Trophoblast cell (in vitro differentiated cells and primary cell): ENCODE data around the gene FADS3.

Source experiments
- DNase-seq, 2 donors: peaks; one replicate each; pipeline ENCODE4 v3.0.0-alpha.2; 2016
- H2AFZ ChIP-seq: 2 replicates; pipeline ENCODE4 v1.6.1; 2013; ENCODE audit warnings: low read length, moderate library complexity, mild to moderate bottlenecking; ENCODE audit not compliant: insufficient read depth, poor library complexity
- H2AK5ac ChIP-seq: 2 replicates; pipeline ENCODE4 v1.6.1; 2013; ENCODE audit warnings: mild to moderate bottlenecking, low read length
- H2BK120ac ChIP-seq: 2 replicates; pipeline ENCODE4 v1.6.1; 2013; ENCODE audit warnings: low read length, mild to moderate bottlenecking, moderate library complexity; ENCODE audit not compliant: insufficient read depth, poor library complexity
- H2BK12ac ChIP-seq: 2 replicates; pipeline ENCODE4 v1.6.1; 2013; ENCODE audit warnings: mild to moderate bottlenecking, low read length, moderate library complexity
- H2BK5ac ChIP-seq: 2 replicates; pipeline ENCODE4 v1.6.1; 2013; ENCODE audit warnings: low read length, low read depth, moderate library complexity, mild to moderate bottlenecking; ENCODE audit not compliant: poor library complexity
- H3K14ac ChIP-seq: 2 replicates; pipeline ENCODE4 v1.6.1; 2013; ENCODE audit warnings: mild to moderate bottlenecking, low read length
- H3K18ac ChIP-seq: 2 replicates; pipeline ENCODE4 v1.6.1; 2013; ENCODE audit warnings: mild to moderate bottlenecking, low read length
- H3K23ac ChIP-seq: 2 replicates; pipeline ENCODE4 v1.6.1; 2013; ENCODE audit warnings: low read length
- H3K27ac ChIP-seq: 2 replicates; pipeline ENCODE4 v1.5.1; 2013; ENCODE audit warnings: low read depth, mild to moderate bottlenecking, inconsistent platforms, low read length, moderate library complexity
- H3K27me3 ChIP-seq: 2 replicates; pipeline ENCODE4 v1.6.1; 2013; ENCODE audit warnings: inconsistent platforms, mild to moderate bottlenecking, low read length, moderate library complexity; ENCODE audit not compliant: insufficient read depth
- H3K36me3 ChIP-seq, 2 experiments: 1 replicate in 1 of 2; 2 replicates in 1 of 2; pipeline ENCODE4 v1.6.1; 2013; ENCODE audit warnings: low read length in 2 of 2, mild to moderate bottlenecking in 2 of 2, moderate library complexity in 1 of 2; ENCODE audit not compliant: insufficient read depth in 2 of 2, control insufficient read depth in 1 of 2
- H3K4ac ChIP-seq: 2 replicates; pipeline ENCODE4 v1.6.1; 2013; ENCODE audit warnings: low read depth, mild to moderate bottlenecking, low read length, moderate library complexity
- H3K4me1 ChIP-seq, 2 experiments: 1 replicate in 1 of 2; 2 replicates in 1 of 2; pipeline ENCODE4 v1.6.1; 2013; ENCODE audit warnings: low read length in 2 of 2, mild to moderate bottlenecking in 2 of 2, moderate library complexity in 1 of 2; ENCODE audit not compliant: insufficient read depth in 2 of 2, control insufficient read depth in 1 of 2
- H3K4me2 ChIP-seq: 2 replicates; pipeline ENCODE4 v1.6.1; 2013; ENCODE audit warnings: inconsistent platforms, mild to moderate bottlenecking, low read length, moderate library complexity
- H3K4me3 ChIP-seq: 2 replicates; pipeline ENCODE4 v1.5.1; 2013; ENCODE audit warnings: mild to moderate bottlenecking, low read depth, low read length, inconsistent platforms
- H3K79me1 ChIP-seq: one replicate; pipeline ENCODE4 v1.6.1; 2013; ENCODE audit warnings: low read length
- H3K79me2 ChIP-seq: 2 replicates; pipeline ENCODE4 v1.6.1; 2013; ENCODE audit warnings: low read length, mild to moderate bottlenecking; ENCODE audit not compliant: control insufficient read depth, insufficient read depth, poor library complexity
- H3K9ac ChIP-seq: 2 replicates; pipeline ENCODE4 v1.6.1; 2013; ENCODE audit warnings: mild to moderate bottlenecking, low read length
- H3K9me3 ChIP-seq: 2 replicates; pipeline ENCODE4 v1.6.1; 2013; ENCODE audit warnings: low read depth, mild to moderate bottlenecking, control low read depth, inconsistent platforms, low read length; ENCODE audit not compliant: insufficient read depth
- H4K12ac ChIP-seq: 2 replicates; pipeline ENCODE4 v1.6.1; 2013; ENCODE audit warnings: low read depth, mild to moderate bottlenecking, low read length, moderate library complexity
- H4K8ac ChIP-seq: 2 replicates; pipeline ENCODE4 v1.6.1; 2013; ENCODE audit warnings: low read depth, mild to moderate bottlenecking, low read length, moderate library complexity
- H4K91ac ChIP-seq: one replicate; pipeline ENCODE4 v1.6.1; 2013; ENCODE audit warnings: low read depth, mild to moderate bottlenecking, low read length, moderate library complexity
- WGBS: extraction: QIAGEN DNeasy Blood & Tissue Kit; methylation state at CpG from one replicate; pipeline ENCODE4 v1.1.7; 2013; ENCODE audit warnings: missing lambda C conversion rate; ENCODE audit not compliant: insufficient read length, insufficient coverage; ENCODE audit errors: extremely low coverage; 5-methylcytosine and 5-hydroxymethylcytosine counted together

Gene FADS3

DNA sequence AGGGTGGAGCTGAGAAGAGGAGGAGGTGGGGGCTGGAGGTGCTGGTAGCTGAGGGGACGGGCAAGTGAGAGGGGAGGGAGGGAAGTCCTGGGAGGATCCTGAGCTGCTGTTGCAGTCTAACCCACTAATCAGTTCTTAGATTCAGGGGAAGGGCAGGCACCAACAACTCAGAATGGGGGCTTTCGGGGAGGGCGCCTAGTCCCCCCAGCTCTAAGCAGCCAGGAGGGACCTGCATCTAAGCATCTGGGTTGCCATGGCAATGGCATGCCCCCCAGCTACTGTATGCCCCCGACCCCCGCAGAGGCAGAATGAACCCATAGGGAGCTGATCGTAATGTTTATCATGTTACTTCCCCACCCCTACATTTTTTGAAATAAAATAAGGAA lies 24.4 kb downstream of the FADS3 start:
- H3K79me1 ChIP-seq = no peaks in the 10 kb centered on the region
- no peak overlapping the region for H3K14ac ChIP-seq
- H3K36me3 ChIP-seq = peaks cover 49 to 50% of the 10 kb centered on the region in 2 experiments
- H3K4me3 ChIP-seq = no peak overlapping the region
- H4K91ac ChIP-seq = no peak overlapping the region
- H2AK5ac ChIP-seq = no peak overlapping the region
- WGBS = no CpG with 5 or more reads among the region's 6 CpGs
- no peaks in the 10 kb centered on the region for H3K27me3 ChIP-seq
- H2BK12ac ChIP-seq = no peak overlapping the region
- no peak for DNase-seq
- no peak overlapping the region for H3K4me2 ChIP-seq
- H3K27ac ChIP-seq = no peak overlapping the region
- H3K4ac ChIP-seq = no peak overlapping the region
- H2BK120ac ChIP-seq = no peak overlapping the region
- no peaks in the 10 kb centered on the region for H3K79me2 ChIP-seq
- peaks cover 0 to 12% of the 10 kb centered on the region in 2 experiments for H3K4me1 ChIP-seq
- H3K18ac ChIP-seq = no peak overlapping the region
- no peak overlapping the region for H4K8ac ChIP-seq
- no peak overlapping the region for H2BK5ac ChIP-seq
- no peaks in the 10 kb centered on the region for H3K9me3 ChIP-seq
- no peak overlapping the region for H3K9ac ChIP-seq
- no peak overlapping the region for H3K23ac ChIP-seq
- no peak overlapping the region for H2AFZ ChIP-seq
- H4K12ac ChIP-seq = no peak overlapping the region

DNA sequence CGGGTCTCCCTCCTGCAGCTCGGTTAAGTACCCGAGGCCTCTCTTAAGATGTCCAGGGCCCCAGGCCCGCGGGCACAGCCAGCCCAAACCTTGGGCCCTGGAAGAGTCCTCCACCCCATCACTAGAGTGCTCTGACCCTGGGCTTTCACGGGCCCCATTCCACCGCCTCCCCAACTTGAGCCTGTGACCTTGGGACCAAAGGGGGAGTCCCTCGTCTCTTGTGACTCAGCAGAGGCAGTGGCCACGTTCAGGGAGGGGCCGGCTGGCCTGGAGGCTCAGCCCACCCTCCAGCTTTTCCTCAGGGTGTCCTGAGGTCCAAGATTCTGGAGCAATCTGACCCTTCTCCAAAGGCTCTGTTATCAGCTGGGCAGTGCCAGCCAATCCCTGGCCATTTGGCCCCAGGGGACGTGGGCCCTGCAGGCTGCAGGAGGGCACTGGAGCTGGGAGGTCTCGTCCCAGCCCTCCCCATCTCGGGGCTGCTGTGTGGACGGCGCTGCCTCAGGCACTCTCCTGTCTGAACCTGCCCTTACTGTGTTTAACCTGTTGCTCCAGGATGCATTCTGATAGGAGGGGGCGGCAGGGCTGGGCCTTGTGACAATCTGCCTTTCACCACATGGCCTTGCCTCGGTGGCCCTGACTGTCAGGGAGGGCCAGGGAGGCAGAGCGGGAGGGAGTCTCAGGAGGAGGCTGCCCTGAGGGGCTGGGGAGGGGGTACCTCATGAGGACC lies 25.0 kb downstream of the FADS3 start:
- no CpG with 5 or more reads among the region's 18 CpGs for WGBS
- no peak overlapping the region for H2AFZ ChIP-seq
- no peak for DNase-seq
- no peak overlapping the region for H3K23ac ChIP-seq
- H4K12ac ChIP-seq = no peak overlapping the region
- H3K79me2 ChIP-seq = no peaks in the 10 kb centered on the region
- H3K79me1 ChIP-seq = no peaks in the 10 kb centered on the region
- H3K4ac ChIP-seq = no peak overlapping the region
- H2BK120ac ChIP-seq = no peak overlapping the region
- peaks cover 55% of the 10 kb centered on the region in 2 experiments for H3K36me3 ChIP-seq
- no peak overlapping the region for H3K18ac ChIP-seq
- H3K4me2 ChIP-seq = no peak overlapping the region
- no peak overlapping the region for H2AK5ac ChIP-seq
- H3K27ac ChIP-seq = no peak overlapping the region
- no peak overlapping the region for H3K9ac ChIP-seq
- H2BK12ac ChIP-seq = no peak overlapping the region
- no peak overlapping the region for H4K8ac ChIP-seq
- H3K14ac ChIP-seq = no peak overlapping the region
- no peak overlapping the region for H4K91ac ChIP-seq
- H3K9me3 ChIP-seq = no peaks in the 10 kb centered on the region
- H2BK5ac ChIP-seq = no peak overlapping the region
- no peak overlapping the region for H3K4me3 ChIP-seq
- H3K27me3 ChIP-seq = no peaks in the 10 kb centered on the region
- H3K4me1 ChIP-seq = peaks cover 0 to 11% of the 10 kb centered on the region in 2 experiments

DNA sequence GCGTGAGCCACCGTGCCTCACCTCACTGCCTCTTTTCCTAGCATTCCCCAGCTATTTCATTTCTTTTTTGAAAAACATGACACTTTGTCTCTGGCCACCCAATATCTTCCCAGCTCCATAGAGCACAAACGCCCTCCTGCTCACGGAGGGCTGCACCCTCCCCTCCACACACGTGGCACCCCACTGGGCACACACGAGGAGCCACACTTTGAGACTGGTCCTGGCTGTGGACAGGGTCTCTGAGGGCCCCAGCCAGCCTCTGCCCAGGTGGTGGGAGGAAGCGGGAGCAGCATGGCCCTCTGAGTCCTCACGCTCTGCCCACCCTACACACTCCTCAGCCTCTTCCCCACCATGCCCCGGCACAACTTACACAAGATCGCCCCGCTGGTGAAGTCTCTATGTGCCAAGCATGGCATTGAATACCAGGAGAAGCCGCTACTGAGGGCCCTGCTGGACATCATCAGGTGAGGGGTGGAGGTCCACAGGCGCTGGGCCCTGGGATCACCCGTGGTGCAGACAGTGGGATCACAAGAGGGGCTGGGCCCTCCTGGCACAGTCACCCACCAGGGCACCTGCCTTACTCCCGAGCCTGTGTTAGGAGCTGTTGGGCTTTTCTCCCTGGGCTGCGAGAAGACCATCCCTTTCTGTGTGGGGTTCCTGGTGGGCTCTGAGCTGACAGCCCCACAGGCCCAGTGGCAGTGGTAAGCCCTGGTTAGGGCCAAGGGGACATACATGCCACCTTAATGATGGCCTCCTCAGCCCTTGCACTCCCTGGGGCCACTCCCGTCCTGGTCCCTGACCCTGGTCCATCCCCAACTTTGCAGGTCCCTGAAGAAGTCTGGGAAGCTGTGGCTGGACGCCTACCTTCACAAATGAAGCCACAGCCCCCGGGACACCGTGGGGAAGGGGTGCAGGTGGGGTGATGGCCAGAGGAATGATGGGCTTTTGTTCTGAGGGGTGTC lies 26.2 kb downstream of the FADS3 start:
- H2AK5ac ChIP-seq = no peak overlapping the region
- H4K91ac ChIP-seq = no peak overlapping the region
- no peak overlapping the region for H2BK5ac ChIP-seq
- no peak overlapping the region for H2BK120ac ChIP-seq
- no peaks in the 10 kb centered on the region for H3K27me3 ChIP-seq
- WGBS = no CpG with 5 or more reads among the region's 20 CpGs
- DNase-seq = no peak
- H3K9ac ChIP-seq = no peak overlapping the region
- H3K36me3 ChIP-seq = peaks cover 64% of the 10 kb centered on the region in 2 experiments
- no peak overlapping the region for H3K4ac ChIP-seq
- H3K18ac ChIP-seq = no peak overlapping the region
- no peak overlapping the region for H4K12ac ChIP-seq
- H3K4me2 ChIP-seq = no peak overlapping the region
- H3K9me3 ChIP-seq = no peaks in the 10 kb centered on the region
- H3K4me3 ChIP-seq = no peak overlapping the region
- H3K23ac ChIP-seq = no peak overlapping the region
- no peak overlapping the region for H3K27ac ChIP-seq
- H3K79me1 ChIP-seq = no peaks in the 10 kb centered on the region
- H3K14ac ChIP-seq = no peak overlapping the region
- peaks cover 0 to 7% of the 10 kb centered on the region in 2 experiments for H3K4me1 ChIP-seq
- H3K79me2 ChIP-seq = no peaks in the 10 kb centered on the region
- H2AFZ ChIP-seq = no peak overlapping the region
- H2BK12ac ChIP-seq = no peak overlapping the region
- H4K8ac ChIP-seq = no peak overlapping the region

DNA sequence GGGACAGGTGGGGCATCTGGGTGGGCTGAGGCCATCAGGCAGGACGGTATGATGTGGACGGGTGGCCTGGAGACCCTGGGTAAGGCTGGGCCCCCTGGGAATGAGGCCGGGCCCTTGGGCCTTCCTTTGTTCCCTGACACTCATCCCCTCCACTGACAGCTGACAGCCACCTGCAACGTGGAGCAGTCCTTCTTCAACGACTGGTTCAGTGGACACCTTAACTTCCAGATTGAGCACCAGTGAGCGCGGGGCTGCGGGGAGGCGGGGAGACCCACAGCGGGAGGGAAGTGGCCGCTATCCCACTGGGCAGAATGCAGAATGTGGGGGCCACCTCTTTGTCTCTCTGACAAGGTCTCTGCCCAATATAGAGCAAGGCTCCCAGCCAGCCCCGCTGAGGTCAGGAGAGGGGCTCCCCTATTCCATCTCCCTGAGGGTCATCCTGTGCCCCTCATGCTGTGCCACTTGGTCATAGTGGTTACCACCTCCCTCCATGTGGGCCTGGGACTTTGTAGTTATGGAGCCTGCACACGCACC lies 27.7 kb downstream of the FADS3 start:
- Histone ChIP-seq H3K79me1 (no peaks in the 10 kb centered on the region), H3K4me3 (no peak overlapping the region), H2BK5ac (no peak overlapping the region), H3K18ac (no peak overlapping the region), H3K4me2 (no peak overlapping the region), H3K27ac (no peak overlapping the region), H4K91ac (no peak overlapping the region), H4K12ac (no peak overlapping the region), H2AK5ac (no peak overlapping the region), H3K23ac (no peak overlapping the region), H3K9ac (no peak overlapping the region), H4K8ac (no peak overlapping the region), H3K36me3 (peaks cover 73 to 74% of the 10 kb centered on the region in 2 experiments), H3K27me3 (no peaks in the 10 kb centered on the region), H3K79me2 (no peaks in the 10 kb centered on the region), H3K4me1 (peaks cover 0 to 4% of the 10 kb centered on the region in 2 experiments), H2BK12ac (no peak overlapping the region), H2BK120ac (no peak overlapping the region), H3K14ac (no peak overlapping the region), H3K9me3 (no peaks in the 10 kb centered on the region), H3K4ac (no peak overlapping the region), H2AFZ (no peak overlapping the region)
- DNase-seq = no peak
- no CpG with 5 or more reads among the region's 13 CpGs for WGBS
